Neuron (in vitro differentiated cells): Measurements from ENCODE around the gene OCIAD1.
A peak's percentile ranks its signal among the peaks of the same experiment; 100 is the strongest.
"Not testable (repeated sequence)": the region's sequence is repeated elsewhere in the genome, so short reads cannot be mapped to it uniquely, and the experiment has no call there.

Experiments
- H2AFZ ChIP-seq: one replicate; pipeline ENCODE4 v1.6.1; 2013; ENCODE audit warnings: low read depth, mild to moderate bottlenecking, inconsistent platforms, low read length, moderate library complexity
- H3K27me3 ChIP-seq: one replicate; pipeline ENCODE4 v1.6.1; 2013; ENCODE audit warnings: low read length; ENCODE audit not compliant: insufficient read depth
- H3K36me3 ChIP-seq: one replicate; pipeline ENCODE4 v1.6.1; 2013; ENCODE audit warnings: low read length; ENCODE audit not compliant: insufficient read depth
- H3K4me1 ChIP-seq: one replicate; pipeline ENCODE4 v1.6.1; 2013; ENCODE audit warnings: low read length; ENCODE audit not compliant: insufficient read depth
- H3K4me3 ChIP-seq: 2 replicates; pipeline ENCODE4 v1.5.1; 2013; ENCODE audit warnings: mild to moderate bottlenecking, low read length, moderate library complexity
- H3K9me3 ChIP-seq: one replicate; pipeline ENCODE4 v1.6.1; 2013; ENCODE audit warnings: low read length

Gene OCIAD1

DNA sequence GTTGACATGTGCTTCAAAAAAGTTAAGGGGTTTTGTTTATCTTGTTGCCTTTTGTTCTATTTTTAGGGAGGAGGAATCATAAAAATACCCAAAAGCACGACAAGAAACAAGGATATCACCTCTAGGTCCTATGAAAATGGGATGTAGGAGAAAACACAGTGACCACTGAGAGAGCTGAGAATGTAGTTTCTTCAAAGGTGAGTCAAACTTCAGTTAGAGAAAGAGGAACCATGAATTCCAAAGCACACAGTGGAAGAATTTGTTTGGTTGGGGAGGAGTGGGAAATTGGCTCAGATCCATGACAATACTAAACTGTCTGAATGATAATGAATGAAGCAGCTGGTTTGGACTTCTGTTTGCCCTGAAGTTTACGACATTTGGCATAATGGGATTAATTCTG is 31.7 kb upstream of the OCIAD1 start:
- Histone ChIP-seq H3K9me3 (no peaks in the 10 kb centered on the region), H2AFZ (no peak overlapping the region), H3K27me3 (no peaks in the 10 kb centered on the region), H3K36me3 (no peaks in the 10 kb centered on the region), H3K4me1 (no peaks in the 10 kb centered on the region), H3K4me3 (no peak overlapping the region)

DNA sequence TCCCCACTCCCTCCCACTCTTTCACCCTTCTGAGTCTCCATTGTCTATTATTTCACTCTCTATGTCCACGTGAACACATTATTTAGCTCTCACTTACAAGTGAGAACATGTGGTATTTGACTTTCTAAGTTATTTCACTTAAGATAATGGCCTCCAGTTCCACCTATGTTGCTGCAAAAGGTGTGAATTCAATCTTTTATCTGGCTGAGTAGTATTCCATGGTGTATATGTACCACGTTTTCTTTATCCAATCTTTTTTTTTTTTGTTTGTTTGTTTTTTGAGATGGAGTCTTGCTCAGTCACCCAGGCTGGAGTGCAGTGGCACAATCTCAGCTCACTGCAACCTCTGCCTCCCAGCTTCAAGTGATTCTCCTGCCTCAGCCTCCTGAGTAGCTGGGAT is 30.7 kb upstream of the OCIAD1 start:
- not testable (repeated sequence) for H3K27me3 ChIP-seq, H3K36me3 ChIP-seq, H3K4me3 ChIP-seq, H3K4me1 ChIP-seq, H2AFZ ChIP-seq, H3K9me3 ChIP-seq

DNA sequence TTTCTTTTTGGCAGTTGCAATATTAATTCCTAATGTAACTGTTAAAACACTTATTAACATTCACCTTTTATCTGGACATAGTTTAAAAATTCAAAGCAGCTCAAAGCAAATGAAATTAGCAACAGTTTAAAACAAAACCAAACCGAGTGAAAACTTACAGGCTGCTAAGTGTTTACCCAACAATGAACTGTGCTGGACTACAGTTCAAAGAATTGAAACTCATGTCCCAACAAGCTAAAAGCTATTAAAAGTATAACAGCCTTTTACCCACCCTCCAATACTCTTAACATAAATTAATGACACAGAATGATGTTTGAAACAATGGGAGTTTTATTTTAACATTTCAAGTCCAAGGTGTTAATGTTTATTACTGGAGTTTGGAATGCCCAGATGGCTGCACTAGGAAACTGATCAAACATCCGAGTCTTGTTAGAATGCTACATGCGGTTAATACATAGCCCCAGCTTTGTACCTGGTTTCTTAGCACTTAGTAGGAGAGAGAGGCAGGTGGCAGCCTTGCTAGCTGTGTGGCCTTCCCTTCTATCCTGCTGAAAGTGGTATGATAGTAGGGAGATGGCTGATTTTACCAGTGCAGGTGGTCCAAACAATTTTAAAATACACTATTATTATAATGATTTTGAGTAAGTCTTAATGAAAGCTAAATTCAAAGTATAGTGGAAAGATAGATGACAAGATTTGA is 29.7 kb upstream of the OCIAD1 start:
- no peaks in the 10 kb centered on the region for H3K9me3 ChIP-seq
- H3K27me3 ChIP-seq: no peaks in the 10 kb centered on the region
- H2AFZ ChIP-seq: no peak overlapping the region
- no peaks in the 10 kb centered on the region for H3K4me1 ChIP-seq
- no peak overlapping the region for H3K4me3 ChIP-seq
- no peaks in the 10 kb centered on the region for H3K36me3 ChIP-seq

DNA sequence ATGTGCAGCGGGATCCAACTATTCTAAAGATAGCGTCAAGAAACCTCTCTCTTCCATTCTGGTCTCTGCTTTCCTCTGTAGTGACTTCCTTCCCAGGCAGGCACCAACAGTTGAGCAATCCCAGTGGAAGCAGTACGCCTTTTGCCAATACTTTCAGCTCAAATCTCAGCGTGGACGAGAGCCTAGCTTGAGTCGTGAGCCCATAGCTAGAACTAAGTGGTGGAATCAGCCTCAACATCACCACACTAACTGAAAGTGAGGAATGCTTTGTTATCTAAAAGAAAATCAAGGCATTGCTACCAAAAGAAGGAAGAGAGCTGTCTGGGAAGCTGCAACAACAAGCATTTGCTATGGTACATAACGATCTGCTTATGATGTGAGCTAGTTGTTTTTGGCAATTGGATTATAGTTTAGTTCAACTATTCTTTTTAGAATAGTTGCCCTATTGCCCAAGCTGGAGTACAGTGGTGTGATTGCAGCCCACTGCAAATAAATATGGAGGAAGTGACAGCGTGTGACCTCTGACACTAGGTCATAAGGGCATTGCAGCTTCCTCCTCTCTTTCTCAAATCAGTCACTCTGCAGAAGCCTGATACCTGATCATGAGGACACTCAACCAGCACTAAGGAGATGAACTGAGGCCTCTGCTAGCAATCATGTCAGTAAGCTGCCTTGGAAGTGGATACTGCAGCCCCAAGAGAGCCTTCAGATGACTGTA is 26.1 kb upstream of the OCIAD1 start:
- no peak overlapping the region for H2AFZ ChIP-seq
- H3K27me3 ChIP-seq: no peaks in the 10 kb centered on the region
- H3K4me1 ChIP-seq: no peaks in the 10 kb centered on the region
- no peak overlapping the region for H3K4me3 ChIP-seq
- H3K36me3 ChIP-seq: no peaks in the 10 kb centered on the region
- H3K9me3 ChIP-seq: no peaks in the 10 kb centered on the region

DNA sequence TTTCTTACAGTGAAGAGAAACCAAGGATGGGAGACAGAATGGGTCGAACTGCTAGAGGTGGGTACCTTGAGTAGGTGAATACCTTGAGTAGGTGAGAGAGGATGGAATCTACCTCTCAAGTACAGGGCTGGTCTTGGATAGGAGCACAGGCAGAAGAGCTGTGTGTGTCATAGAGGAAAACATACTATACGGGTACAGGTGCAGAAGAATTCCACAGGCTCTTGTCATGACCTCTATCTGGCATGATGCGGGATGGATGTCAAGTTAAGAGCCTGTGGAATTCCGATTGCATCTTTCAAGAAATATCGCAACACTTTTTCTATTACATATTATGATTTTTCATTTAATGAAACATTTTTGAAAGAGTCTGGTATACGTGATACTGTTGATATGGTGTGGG is 18.0 kb upstream of the OCIAD1 start:
- no peaks in the 10 kb centered on the region for H3K27me3 ChIP-seq

DNA sequence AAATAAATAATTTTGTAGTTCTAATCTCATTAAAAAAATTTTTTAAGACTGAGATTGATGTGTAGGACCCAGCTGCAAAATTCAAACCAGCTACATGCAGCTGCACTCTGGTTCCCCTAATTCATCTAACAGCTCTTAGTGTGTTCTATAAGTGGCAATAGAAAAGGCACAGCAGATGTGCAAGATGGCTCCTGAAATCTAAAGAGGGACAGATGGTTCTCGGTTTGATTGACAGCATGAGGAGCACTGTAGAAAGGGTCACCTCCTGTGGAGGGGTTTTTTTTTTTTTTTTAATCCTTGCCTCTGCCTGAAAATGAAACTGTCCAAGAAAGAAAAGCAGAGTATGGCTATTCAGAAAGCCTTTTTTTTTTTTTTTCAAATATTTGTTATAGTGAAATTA is 16.9 kb upstream of the OCIAD1 start:
- peaks cover 13% of the 10 kb centered on the region for H3K4me1 ChIP-seq
- H3K36me3 ChIP-seq: no peaks in the 10 kb centered on the region
- no peak overlapping the region for H3K4me3 ChIP-seq
- H3K27me3 ChIP-seq: no peaks in the 10 kb centered on the region
- no peak overlapping the region for H2AFZ ChIP-seq
- no peaks in the 10 kb centered on the region for H3K9me3 ChIP-seq

More for the DNA sequence above, 18.0 kb upstream of the OCIAD1 start:
- H3K36me3 ChIP-seq: no peaks in the 10 kb centered on the region
- peaks cover 13% of the 10 kb centered on the region for H3K4me1 ChIP-seq
- H2AFZ ChIP-seq: no peak overlapping the region
- H3K9me3 ChIP-seq: no peaks in the 10 kb centered on the region
- H3K4me3 ChIP-seq: no peak overlapping the region

DNA sequence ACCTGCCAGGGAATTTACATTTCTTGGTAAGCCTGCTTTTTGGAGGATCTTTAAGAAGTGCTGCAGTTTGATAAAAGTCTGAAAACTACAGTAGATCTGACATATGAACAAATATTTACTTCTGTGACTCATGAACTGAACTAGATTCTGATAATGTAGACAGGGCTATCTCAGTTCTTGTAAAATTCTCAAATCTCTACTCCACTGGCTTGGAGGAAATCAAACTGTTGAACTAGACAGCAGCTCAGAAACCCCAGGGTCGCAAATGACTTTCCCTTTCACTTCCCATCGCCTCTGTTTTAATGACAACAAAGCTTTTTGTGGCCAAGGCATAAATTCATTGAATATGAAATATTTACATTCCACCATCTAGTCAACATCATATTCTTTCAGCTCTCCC is 15.4 kb upstream of the OCIAD1 start:
- Histone ChIP-seq H3K27me3 (no peaks in the 10 kb centered on the region), H2AFZ (no peak overlapping the region), H3K4me1 (peaks cover 13% of the 10 kb centered on the region), H3K36me3 (no peaks in the 10 kb centered on the region), H3K9me3 (no peaks in the 10 kb centered on the region), H3K4me3 (no peak overlapping the region)

DNA sequence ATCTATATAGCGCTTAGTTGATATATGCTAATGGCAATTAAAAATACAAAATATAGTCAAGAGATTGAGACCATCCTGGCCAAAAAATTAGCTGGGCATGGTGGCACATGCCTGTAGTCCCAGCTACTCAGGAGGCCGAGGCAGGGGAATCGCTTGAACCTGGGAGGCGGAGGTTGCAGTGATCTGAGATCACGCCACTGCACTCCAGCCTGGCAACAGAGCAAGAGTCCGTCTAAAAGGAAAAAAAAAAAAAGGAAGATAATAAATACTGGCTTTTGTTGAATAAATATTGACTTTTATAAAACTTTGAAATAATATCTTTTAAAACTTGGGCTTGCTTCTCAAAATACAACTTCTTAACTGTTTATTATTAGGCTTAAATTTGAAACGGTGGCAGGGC is 14.6 kb upstream of the OCIAD1 start:
- not testable (repeated sequence) for H3K36me3 ChIP-seq, H3K9me3 ChIP-seq, H3K4me3 ChIP-seq, H2AFZ ChIP-seq, H3K27me3 ChIP-seq
- H3K4me1 ChIP-seq: peaks cover 13% of the 10 kb centered on the region

DNA sequence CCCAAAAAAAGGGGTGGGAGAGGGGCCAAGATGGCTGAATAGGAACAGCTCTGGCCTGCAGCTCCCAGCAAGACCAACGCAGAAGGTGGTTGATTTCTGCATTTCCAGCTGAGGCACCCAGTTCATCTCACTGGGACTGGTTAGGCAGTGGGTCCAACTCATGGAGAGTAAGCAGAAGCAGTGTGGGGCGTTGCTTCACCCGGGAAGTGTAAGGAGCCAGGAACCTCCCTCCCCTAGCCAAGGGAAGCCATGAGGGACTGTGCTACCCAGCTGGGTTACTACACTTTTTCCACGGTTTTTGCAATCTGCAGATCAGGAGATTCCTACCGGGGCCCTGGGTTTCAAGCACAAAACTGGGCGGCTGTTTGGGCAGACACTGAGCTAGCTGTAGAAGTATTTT is 13.9 kb upstream of the OCIAD1 start:
- no peak overlapping the region for H3K4me3 ChIP-seq
- no peak overlapping the region for H2AFZ ChIP-seq
- peaks cover 13% of the 10 kb centered on the region for H3K4me1 ChIP-seq
- H3K9me3 ChIP-seq: no peaks in the 10 kb centered on the region
- H3K27me3 ChIP-seq: no peaks in the 10 kb centered on the region
- no peaks in the 10 kb centered on the region for H3K36me3 ChIP-seq

DNA sequence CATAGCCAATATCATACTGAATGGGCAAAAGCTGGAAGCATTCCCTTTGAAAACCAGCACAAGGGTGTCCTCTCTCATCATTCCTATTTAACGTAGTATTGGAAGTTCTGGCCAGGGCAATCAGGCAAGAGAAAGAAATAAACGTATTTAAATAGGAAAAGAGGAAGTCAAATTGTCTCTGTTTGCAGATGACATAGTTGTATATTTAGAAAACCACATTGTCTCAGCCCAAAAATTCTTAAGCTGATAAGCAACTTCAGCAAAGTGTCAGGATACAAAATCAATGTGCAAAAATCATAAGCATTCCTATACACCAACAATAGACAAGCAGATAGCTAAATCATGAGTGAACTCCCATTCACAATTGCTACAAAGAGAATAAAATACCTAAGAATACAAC is 9.5 kb upstream of the OCIAD1 start:
- H3K27me3 ChIP-seq, H3K36me3 ChIP-seq, H3K4me3 ChIP-seq, H3K4me1 ChIP-seq, H3K9me3 ChIP-seq, H2AFZ ChIP-seq: not testable (repeated sequence)

DNA sequence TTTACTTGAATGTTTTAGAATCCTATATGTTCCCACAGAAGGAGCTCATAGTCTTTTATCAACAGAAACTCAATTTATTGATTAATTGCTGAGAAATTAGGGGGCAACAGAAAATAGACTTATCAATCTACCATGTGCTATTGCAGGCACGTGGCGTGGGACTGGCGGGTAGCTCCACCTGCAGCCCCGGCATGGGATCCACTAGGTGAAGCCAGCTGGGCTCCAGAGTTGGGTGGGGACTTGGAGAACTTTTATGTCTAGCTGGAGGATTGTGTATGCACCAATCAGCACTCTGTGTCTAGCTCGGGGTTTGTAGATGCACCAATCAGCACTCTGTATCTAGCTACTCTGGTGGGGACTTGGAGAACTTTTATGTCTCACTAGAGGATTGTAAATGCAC is 3.3 kb upstream of the OCIAD1 start:
- Histone ChIP-seq H2AFZ (no peak overlapping the region), H3K27me3 (no peaks in the 10 kb centered on the region), H3K36me3 (no peaks in the 10 kb centered on the region), H3K4me1 (peaks cover 7% of the 10 kb centered on the region), H3K9me3 (no peaks in the 10 kb centered on the region), H3K4me3 (no peak overlapping the region)

DNA sequence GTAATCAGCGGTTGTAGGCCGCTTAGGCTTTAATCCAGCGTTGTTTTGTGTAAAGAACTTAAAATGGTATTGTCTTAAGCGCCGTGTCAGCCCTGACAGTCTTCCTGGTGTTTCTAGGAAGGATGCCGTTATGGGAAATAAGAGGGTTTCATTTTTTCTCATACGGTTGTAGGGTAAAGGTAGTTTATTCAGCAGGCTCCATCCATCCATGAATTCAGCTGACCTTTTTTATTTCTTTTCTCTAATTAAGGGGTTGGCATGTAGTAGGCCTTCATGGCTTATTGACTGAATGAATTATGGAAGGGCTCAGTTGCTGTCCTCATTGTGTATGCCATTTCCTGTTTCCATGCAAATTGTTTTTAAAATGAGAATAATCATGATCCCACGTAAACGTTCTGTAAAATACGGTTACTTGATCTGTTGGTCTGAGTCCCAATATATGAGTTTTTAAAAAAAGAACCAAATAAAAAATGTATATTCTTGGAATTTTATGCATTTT is 693 bp downstream of the OCIAD1 start:
- no peaks in the 10 kb centered on the region for H3K9me3 ChIP-seq
- H3K4me3 ChIP-seq: peak overlapping the region; percentile 64
- H3K27me3 ChIP-seq: no peaks in the 10 kb centered on the region
- H2AFZ ChIP-seq: no peak overlapping the region
- peaks cover 10% of the 10 kb centered on the region for H3K4me1 ChIP-seq
- H3K36me3 ChIP-seq: peaks cover 28% of the 10 kb centered on the region

DNA sequence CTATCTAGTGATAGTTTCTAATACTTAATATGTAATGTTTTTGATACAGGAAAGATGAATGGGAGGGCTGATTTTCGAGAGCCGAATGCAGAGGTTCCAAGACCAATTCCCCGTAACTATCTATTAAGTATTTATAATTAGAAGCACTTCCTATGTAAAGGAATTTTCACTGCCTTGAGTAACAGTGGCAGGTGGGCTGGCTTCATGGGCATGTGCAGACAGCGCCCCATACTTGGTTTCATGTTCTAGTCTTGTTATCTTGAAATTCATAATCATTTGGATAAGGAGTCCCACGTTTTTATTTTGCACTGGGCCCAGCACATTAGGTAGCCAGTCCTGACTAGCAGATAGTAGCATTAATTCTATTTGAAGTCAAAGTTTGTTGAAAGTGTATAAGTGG is 1.7 kb downstream of the OCIAD1 start:
- Histone ChIP-seq H3K36me3 (peaks cover 35% of the 10 kb centered on the region), H2AFZ (no peak overlapping the region), H3K27me3 (no peaks in the 10 kb centered on the region), H3K4me1 (peaks cover 10% of the 10 kb centered on the region), H3K4me3 (peak overlapping the region; percentile 64), H3K9me3 (no peaks in the 10 kb centered on the region)

DNA sequence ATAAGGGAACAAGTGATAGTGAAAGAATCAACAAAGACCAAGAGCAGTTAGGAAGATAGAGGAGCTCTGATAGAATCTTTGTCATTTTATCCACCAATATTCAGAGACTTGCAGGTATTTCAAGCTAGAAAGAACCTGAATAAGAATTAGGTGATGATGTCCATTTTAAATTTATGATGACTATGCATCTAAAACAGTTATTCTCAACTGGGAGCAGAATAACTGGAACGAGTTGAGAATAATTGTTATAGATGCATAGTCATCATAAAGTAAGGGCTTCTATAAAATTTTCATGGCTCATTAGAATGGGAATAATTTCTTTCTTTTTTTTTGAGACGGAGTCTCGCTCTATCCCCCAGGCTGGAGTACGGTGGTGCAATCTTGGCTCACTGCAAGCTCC is 5.8 kb downstream of the OCIAD1 start:
- Histone ChIP-seq H3K4me3 (no peak overlapping the region), H3K4me1 (peaks cover 7% of the 10 kb centered on the region), H2AFZ (no peak overlapping the region), H3K36me3 (peaks cover 67% of the 10 kb centered on the region), H3K9me3 (no peaks in the 10 kb centered on the region), H3K27me3 (no peaks in the 10 kb centered on the region)
